Stimulated activated CD4-positive, alpha-beta T cell treated with anti-CD3 and anti-CD28 coated beads, Interleukin-4, amount 100 ng/mL, for 24 hours (primary cell): ENCODE data around the gene SLC39A2.
"Not testable (repeated sequence)": the region's sequence is repeated elsewhere in the genome, so short reads cannot be mapped to it uniquely, and the experiment has no call there.

Experiments
- DNase-seq: peaks from one replicate; pipeline ENCODE4 v3.0.0-alpha.2; 2020

Gene SLC39A2

GRCh38 chr14:20997564-20997963 is 1.5 kb upstream of the SLC39A2 start:
- DNase-seq: no peak

GRCh38 chr14:20998139-20998538 is 954 bp upstream of the SLC39A2 start:
- no peak for DNase-seq

DNA sequence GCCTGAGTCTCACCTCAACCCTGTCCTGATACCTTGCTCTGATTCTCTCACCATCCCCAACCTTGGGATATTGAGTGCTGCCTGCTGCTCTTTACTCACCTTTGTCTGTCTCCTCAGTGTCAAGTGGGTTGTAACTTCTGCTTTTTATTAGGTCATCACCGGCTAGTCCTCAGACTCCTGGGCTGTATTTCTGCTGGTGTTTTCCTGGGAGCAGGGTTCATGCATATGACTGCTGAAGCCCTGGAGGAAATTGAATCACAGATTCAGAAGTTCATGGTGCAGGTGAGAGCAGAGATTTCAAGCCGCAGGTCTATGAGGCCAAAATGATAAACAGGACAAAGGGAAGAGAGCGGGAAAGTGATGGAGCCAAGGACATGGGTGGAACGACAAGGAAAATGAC is 498 bp downstream of the SLC39A2 start:
- no peak for DNase-seq

GRCh38 chr14:21001218-21001617 is 2.1 kb downstream of the SLC39A2 start:
- DNase-seq: no peak

DNA sequence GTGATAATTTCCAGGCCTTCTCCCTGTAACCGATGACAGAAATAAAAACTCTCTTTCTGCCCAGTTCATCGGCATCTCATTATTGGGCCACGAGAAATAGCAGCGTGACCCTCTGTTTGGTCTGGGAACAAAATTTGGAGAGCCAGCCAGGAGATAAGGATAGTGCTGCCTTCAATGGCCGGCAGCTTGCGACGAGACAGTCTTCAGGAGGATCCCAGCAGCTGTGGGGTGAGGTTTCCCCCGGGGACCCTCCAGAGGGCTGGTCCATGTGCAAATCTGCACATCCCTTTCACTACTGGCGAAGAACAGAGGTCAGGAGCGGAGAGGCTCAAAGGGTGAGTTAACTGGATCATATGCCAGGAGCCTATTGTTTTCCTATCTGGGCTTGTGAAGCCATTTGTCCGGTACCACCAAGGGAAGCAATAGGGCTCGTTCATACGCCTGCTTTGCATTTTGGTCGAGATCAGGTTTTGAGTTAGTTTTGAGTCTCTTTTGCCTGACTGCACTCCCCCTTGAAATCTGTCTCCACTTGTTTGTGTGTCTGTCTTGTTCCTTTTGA is 4.8 kb downstream of the SLC39A2 start:
- no peak for DNase-seq

DNA sequence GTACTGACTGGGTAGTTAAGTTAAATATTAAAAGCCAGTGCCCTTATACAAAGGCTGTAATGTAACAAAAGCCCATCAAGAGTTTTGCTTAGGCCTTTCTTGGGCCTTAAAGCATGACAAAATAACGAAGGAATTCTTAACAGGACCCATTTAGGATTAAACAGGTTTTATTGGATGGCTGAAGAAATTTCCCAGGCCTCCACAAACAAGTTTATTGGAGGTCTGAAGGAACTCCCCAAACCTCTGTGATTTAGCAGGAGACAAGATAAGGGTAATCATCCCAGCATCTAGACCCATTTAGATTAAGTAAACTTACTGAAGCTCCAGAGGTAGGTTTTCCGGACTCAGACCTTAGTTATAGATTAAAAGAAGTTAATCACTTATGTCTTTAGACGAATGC is 10.6 kb downstream of the SLC39A2 start:
- not testable (repeated sequence) for DNase-seq

- DNase-seq: no peak
Measured at GRCh38 chr14:21011136-21011535, 12.0 kb downstream of the SLC39A2 start.

GRCh38 chr14:21014761-21015190 is 15.7 kb downstream of the SLC39A2 start:
- DNase-seq: peak; percentile 86

GRCh38 chr14:21015312-21015711 is 16.2 kb downstream of the SLC39A2 start:
- DNase-seq: no peak

GRCh38 chr14:21016413-21017190 is 17.5 kb downstream of the SLC39A2 start:
- DNase-seq: no peak

- DNase-seq: no peak
Measured at GRCh38 chr14:21017528-21018245, 18.6 kb downstream of the SLC39A2 start.

GRCh38 chr14:21018286-21018685 is 19.2 kb downstream of the SLC39A2 start:
- DNase-seq: no peak

- no peak for DNase-seq
Measured at GRCh38 chr14:21018781-21019180, 19.7 kb downstream of the SLC39A2 start.

DNA sequence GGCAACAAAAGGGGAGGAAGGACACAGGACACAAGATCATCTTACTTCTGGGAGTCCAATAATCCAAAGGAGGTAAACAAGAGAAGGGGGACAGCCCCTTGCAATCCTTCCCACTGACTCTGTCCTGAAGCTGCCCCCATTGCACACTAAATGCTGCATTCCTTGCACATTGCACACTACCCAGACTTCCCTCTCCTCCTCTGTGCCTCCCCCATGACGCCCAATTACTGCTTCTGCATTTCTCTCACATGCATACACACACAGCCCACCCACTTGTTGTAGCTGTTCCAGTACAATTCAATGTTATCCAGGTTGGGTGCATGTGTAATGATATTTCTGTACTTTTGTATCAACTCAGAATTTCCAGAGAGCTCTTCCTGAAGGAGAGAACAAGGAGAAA is 20.3 kb downstream of the SLC39A2 start:
- DNase-seq: no peak

DNA sequence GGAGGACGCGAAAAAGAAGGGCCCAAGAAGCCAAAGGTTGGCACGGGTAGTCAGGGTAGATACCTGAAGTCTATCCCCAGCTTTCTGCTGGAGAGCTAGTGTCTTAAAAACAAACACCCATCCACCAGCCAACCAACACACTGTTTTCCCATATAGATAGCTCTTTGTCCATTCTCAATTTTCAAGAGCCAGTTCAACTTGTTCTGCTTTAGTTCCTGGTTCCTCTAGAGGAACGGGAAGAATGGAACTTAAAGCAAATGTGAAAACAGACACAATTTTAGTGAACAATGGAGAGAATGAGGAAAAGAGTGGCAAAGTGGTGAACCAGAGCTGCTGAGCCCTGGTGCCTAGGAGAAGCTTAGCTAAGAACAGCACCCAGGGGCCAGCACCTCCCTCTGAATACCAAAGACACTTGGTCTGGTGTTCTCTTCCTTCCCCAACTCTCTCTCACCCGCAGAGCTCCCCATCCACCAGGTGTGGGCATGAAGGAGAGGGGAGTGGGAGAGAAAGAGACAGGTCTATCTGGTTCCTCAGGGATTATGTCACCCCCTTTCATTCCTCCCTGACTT is 22.0 kb downstream of the SLC39A2 start:
- no peak for DNase-seq

GRCh38 chr14:21022686-21023085 is 23.6 kb downstream of the SLC39A2 start:
- no peak for DNase-seq

- DNase-seq: no peak
Measured at GRCh38 chr14:21023174-21023573, 24.1 kb downstream of the SLC39A2 start.

DNA sequence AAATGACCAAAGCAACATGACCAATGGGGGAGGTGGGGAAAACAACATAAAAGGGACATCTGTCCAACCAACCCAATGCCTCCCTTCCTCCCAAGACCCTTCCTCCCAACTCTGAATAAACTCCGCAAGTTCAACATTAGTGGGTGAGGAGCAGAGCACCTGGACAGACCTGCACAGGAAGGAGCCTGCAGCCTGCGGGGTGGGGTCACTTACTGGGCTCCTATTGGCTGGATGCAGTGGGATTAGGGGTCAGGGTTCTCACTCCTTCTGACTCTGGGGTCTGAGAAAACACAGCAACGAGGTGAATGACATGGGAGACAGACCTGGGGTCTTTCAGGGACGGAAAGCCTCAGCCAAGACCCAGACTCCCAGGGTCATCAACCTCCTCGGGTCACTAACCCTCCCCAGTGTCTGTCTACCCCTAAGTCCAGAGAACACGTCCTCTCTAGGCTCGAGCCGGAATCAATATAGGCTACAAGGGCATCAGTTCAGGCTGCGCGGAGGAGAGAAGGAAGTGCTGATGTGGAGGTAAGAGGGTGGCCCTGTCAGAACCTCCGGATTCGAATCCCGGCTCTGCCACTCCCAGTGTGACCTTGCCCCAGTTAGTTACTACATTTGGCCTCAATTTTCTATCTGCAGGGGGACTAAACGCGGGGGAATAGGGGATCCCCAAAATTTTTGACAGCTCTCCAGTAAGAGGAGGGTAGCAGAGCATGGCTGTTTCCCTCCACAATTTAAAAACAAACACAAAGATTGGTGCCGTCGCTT is 24.9 kb downstream of the SLC39A2 start:
- DNase-seq: no peak

DNA sequence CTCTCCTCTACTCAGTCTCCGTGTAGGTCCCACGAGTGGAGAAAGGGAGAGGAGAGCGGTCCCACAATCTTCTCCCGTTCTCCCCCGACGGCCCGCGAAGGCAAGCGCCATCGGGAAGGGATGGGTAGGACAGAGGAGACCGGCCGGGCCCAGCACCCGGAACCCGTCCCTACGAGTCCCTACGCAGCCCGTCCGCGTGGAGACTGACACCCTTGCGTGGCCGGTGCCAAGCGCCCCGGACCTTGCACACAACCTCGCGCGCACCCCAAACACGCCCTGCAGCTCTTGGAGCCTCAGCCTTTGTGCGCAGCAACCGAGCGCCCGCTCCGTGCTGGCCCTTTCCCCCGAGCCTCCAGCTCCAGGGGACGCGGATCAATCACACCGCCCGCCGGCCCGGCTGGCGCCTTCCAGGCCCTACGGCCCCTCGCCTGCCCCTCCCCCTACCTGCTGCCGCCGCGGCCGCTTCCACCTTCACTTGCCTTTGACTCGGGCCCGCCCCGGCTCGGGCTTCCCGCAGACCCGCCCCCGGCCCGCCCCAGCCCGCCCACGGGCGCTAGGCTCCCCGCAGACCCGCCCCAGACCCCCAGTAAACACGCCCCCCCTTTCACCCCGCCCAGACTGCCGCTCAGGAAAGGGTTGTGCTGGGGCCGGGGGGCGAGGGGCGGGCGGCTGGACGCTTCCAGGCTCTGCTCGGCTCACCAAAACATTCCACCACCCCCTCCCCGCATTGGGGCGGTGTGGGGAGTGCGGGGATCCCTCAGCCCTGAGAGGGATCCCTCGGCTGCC is 25.7 kb downstream of the SLC39A2 start, which contains the start of gene NDRG2:
TSS of gene NDRG2 (minus strand) at position 477 of the 786 bp plus-strand sequence. CDS start 1,746 bp downstream, outside the sequence.
- DNase-seq: peak; percentile 67

- no peak for DNase-seq
Measured at GRCh38 chr14:21025371-21026273, 26.5 kb downstream of the SLC39A2 start.
